GM12872 (cell line): ENCODE measurements around the gene PNMA5.

ENCODE experiments used
- TF ChIP-seq, protein P1 (sequence below): IDR thresholded peaks from 3 replicates; pipeline ENCODE4 v1.5.1; 2011; ENCODE audit warnings: low read depth, mild to moderate bottlenecking, low read length, moderate library complexity; ENCODE audit not compliant: insufficient read depth

PNMA5 gene

DNA sequence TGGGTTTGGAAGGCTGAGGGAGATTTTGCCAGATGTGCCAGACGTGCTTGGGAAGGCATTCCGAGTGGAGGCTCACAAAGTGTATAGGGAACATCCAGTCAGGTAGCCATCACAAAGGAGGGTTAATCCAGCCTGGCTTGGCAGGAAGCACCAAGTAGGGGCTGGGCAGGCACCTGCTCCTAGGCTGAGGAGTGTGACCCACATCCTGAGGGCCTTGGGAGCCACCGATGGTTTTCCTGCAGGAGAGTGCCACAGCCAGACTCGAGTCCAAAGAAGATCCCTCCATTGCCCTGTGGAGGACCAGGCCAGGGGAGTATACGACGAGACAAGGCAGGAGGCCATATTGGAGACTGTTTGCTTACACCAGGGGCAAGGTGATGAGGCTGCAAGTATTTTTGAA is 47.2 kb downstream of the PNMA5 start:
- TF ChIP-seq, protein P1, sequence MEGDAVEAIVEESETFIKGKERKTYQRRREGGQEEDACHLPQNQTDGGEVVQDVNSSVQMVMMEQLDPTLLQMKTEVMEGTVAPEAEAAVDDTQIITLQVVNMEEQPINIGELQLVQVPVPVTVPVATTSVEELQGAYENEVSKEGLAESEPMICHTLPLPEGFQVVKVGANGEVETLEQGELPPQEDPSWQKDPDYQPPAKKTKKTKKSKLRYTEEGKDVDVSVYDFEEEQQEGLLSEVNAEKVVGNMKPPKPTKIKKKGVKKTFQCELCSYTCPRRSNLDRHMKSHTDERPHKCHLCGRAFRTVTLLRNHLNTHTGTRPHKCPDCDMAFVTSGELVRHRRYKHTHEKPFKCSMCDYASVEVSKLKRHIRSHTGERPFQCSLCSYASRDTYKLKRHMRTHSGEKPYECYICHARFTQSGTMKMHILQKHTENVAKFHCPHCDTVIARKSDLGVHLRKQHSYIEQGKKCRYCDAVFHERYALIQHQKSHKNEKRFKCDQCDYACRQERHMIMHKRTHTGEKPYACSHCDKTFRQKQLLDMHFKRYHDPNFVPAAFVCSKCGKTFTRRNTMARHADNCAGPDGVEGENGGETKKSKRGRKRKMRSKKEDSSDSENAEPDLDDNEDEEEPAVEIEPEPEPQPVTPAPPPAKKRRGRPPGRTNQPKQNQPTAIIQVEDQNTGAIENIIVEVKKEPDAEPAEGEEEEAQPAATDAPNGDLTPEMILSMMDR, result no peak

DNA sequence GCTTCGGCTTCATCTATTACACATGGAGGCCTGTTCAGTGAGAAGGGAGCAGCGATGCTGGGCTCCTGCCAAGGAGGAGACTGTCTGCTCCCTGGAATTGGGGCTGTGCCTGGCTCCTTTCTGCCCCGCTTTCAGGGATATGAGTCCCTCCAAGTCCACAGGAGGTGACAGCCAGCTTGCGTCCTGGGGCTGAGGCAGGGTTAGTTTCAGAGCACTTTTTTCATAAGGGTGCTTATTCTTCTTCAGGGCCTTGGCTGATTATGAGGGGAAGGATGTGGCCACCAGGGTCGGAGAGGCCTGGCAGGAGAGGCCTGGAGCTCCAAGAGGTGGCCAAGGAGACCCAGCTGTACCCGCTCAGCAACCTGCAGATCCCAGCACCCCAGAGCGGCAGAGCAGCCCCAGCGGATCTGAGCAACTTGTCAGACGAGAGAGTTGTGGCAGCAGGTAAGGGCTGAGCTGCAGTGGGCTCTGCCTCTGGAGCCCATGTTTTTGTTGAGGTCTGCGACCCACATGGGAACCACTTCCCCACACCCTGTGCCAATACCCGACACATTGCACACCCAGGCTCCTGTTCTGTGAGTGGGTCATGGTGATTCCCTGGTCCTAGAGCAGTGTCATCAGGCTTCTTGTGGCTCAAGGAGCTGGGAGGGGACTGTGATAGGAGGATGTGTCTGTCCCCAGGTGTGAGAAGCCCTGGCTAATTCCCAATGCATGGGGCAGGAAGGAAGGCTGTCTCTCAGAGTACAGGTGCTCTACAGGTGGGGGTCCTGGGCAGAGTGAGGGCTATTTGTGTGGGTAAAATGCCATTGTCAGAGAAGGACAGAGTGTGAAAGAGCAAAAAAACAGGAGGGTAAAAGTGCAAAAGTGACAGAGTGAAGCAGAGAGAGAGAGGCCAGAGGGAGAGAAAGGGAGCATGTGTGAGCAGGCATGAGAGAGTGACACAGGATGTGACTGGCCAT is 48.6 kb downstream of the PNMA5 start:
- TF ChIP-seq, protein P1, result no peak

DNA sequence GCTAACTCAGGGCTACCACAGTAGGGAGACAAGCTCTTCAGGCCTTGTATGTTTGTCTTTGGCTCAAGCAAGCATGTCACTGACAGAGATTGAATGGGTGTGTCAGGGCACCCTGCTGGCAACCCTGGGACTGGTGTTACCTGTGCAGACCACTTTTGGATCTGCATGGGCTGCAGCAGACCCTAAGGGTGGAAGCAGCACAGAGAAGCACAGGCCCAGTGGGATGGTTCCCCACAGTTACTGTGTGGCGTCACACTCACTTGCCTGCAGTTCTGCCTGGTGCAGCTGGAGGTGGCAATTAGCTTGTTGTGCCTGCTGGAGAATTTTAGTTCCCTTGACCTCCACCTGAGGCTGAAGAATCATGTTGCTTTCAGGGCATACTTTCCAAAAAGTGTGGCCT is 50.1 kb downstream of the PNMA5 start:
- TF ChIP-seq, protein P1, result no peak

DNA sequence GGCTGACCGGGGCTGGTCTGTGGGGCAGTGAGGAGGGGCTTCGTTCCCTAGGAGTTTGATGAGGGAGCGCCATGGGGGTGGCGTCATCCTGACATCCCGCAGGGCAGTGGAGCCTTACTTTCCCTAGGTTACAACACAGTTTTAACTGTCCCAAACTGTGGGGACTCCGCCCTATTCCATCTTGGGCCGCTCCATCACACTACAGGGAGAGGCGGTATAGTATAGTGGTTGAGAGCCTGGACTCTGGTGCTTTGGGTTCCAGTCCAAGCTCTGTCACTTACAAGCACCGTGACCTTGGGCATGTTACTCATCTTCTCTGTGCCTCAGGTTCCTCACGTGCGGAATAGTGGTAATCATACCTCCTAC is 51.9 kb downstream of the PNMA5 start:
- TF ChIP-seq, protein P1, result no peak

DNA sequence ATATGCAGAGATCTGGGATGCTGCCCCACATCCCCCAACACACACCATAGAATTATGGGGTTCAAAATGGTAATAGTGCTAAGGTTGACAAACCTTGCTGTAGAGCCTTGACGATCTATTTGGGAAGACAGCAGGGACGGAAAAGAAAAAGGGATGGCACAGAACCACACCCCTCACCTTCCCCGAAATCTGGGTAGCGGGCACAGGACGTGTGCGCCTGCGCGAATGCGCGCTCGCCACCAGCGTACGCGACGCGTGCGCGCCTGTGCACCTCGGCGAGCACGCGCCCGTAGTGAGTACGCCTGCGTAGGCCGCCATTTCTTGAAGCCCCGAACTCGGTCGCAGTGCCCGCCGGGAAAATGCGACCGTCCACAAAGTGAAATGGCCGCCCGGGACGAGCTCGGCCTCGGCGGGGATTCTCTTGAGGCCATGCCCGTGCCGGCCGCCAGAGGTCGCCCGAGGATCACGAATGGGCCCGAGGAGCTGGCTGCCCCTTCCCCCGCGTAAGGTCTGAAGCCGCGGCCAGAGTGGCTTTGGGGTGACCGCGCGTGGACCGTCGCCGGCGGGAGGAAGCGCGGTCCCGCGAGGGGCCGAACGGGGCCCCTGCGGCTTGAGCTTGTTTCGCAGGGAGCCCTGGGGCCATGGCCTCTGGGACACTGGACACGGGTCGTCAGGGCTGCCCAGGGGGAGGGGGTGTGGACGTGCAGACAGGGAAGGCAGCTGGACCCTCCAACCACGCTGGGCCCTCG is 52.4 kb downstream of the PNMA5 start:
- TF ChIP-seq, protein P1, result peak; percentile 68
